ENCODE measurements around the gene ACP1.
"Not testable (repeated sequence)": the region's sequence is repeated elsewhere in the genome, so short reads cannot be mapped to it uniquely, and the experiment has no call there.

ACP1 gene

DNA sequence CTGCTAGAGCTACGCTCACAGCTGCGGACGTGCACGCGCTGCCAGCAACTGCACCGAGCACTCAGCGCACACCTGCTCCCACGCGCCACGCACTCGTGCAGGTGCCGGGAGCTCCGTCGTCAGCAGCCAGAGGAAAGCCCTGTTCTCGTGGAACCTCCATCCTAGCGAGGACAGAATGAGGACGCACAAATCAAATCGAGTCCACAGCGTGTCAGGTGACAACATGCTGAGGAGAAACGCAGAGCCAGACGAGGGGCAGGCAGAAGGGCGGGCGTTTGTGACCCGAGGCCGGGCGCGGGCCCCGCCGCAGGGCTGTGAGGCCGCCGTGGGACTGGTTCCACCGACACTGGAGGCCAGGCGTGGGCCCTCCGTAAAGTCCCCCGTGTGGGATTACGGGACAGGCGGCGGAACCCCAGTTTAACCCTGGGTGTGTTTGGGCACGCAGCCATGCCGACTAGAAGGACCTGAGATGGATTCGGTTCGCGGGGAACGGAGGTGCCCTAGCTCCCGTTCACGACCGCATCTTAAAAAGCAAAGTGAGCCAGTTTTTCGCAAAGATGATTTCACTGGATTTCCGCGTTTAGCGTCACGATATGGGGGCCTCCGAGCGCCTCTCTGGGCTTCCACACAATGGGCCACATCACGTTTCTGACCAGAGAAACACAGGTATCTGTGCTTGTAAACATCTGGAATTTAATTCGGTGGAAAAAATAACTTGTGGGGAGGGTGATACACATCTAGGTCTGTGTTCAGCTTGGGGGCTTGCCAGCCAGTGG, 50.0 kb downstream of the ACP1 start:
- Histone ChIP-seq H3K4me1 (ENCODE audit: control insufficient read depth, insufficient read depth, low read length) (peaks cover 20% of the 10 kb centered on the region), H3K4me3 (ENCODE audit: low read depth, low read length) (no peak overlapping the region), H3K36me3 (ENCODE audit: control insufficient read depth, insufficient read depth, low read length) (no peaks in the 10 kb centered on the region), H3K9ac (ENCODE audit: low read length) (no peak overlapping the region), H3K9me3 (ENCODE audit: control insufficient read depth, insufficient read depth, low read depth, low read length) (no peaks in the 10 kb centered on the region), H3K27me3 (ENCODE audit: control insufficient read depth, insufficient read depth, low read length) (no peaks in the 10 kb centered on the region), H3K27ac (ENCODE audit: low read depth, low read length) (no peak overlapping the region)

DNA sequence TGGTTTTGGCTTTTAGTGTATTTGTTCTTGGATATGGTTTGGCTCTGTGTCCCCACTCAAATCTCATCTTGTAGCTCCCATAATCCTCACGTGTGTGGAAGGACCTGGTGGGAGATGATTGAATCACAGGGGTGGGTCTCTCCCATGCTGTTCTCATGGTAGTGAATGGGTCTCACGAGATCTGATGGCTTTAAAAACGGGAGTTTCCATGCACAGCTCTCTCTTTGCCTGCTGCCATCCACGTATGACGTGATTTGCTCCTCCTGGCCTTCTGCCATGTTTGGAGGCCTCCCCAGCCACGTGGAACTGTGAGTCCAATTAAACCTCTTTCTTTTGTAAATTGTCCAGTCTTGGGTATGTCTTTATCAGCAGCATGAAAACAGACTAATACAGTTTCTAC, 51.2 kb downstream of the ACP1 start:
- H3K4me3 ChIP-seq (ENCODE audit: low read depth, low read length); H3K36me3 ChIP-seq (ENCODE audit: control insufficient read depth, insufficient read depth, low read length); H3K9me3 ChIP-seq (ENCODE audit: control insufficient read depth, insufficient read depth, low read depth, low read length); H3K27ac ChIP-seq (ENCODE audit: low read depth, low read length); H3K9ac ChIP-seq (ENCODE audit: low read length); H3K27me3 ChIP-seq (ENCODE audit: control insufficient read depth, insufficient read depth, low read length): not testable (repeated sequence)
- peaks cover 14% of the 10 kb centered on the region for H3K4me1 ChIP-seq (ENCODE audit: control insufficient read depth, insufficient read depth, low read length)

DNA sequence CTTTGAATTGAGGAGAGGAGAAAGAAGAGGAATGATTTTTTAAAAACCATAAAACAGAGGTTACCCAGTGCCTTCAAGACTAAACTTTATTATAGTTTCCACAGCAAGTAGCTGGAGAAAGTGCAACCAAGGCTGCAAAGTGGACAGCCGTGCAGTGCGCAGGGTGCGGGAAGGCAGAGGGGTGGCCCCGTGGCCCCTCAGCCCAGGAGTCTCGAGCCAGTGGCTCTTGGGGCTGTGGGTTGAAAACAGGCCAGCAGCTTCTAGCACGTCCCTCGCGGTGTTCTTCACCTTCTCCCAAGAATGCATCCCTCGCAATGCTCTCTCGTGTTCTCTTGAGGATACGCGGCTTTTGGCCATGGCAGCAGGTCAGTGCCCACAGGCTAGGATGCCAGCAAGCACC, 51.6 kb downstream of the ACP1 start:
- Histone ChIP-seq H3K9me3 (ENCODE audit: control insufficient read depth, insufficient read depth, low read depth, low read length) (no peaks in the 10 kb centered on the region), H3K27me3 (ENCODE audit: control insufficient read depth, insufficient read depth, low read length) (no peaks in the 10 kb centered on the region), H3K36me3 (ENCODE audit: control insufficient read depth, insufficient read depth, low read length) (no peaks in the 10 kb centered on the region), H3K9ac (ENCODE audit: low read length) (no peak overlapping the region), H3K4me1 (ENCODE audit: control insufficient read depth, insufficient read depth, low read length) (peaks cover 14% of the 10 kb centered on the region), H3K27ac (ENCODE audit: low read depth, low read length) (no peak overlapping the region), H3K4me3 (ENCODE audit: low read depth, low read length) (no peak overlapping the region)

DNA sequence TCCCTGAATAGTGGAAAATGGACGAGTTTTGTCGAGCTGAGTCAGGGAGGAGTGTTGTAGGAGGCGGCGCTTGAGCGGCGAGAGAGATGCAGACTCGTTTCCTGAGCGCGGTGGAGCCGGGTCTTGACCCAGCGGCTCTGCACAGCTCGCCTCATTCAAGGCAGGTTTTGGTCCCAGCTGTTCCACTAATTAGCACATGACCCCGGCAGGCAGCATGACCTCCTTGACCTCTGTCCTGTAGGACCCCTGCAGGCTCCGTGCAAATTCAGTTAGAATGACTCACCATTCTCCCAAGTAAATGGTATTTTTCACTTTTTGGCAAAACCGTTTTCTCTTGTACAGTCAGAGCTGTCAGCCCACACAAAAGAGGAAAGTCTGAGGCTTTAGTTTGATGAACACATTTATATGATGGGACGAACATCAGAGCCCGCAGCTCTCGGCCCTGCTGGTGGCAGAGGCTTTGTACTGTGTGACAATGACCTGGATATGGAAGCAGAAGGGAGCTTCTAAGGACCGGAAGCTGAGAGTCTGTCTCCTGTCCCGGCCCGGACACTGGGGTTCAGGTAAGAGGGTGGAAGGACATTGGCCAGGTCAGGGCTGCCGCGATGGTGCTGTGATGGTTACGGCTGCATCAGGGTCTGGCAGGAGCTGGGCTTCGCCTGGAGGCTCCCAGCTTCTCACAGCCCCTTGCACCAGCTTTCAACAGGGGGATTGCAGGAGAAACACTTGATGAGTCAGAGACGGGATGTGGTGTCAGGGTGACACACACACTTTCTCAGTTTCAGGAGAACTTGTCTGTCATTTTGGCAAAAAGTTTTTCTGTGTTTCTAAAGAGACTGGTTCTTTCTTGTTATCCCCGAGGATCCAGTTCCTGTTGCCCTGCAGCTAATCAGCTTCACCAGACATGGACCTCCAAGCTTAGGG, 53.0 kb downstream of the ACP1 start:
- Histone ChIP-seq H3K9me3 (ENCODE audit: control insufficient read depth, insufficient read depth, low read depth, low read length) (no peaks in the 10 kb centered on the region), H3K36me3 (ENCODE audit: control insufficient read depth, insufficient read depth, low read length) (no peaks in the 10 kb centered on the region), H3K4me3 (ENCODE audit: low read depth, low read length) (no peak overlapping the region; the same call in 1 of the 2 replicates), H3K27me3 (ENCODE audit: control insufficient read depth, insufficient read depth, low read length) (no peaks in the 10 kb centered on the region), H3K27ac (ENCODE audit: low read depth, low read length) (no peak overlapping the region; the same call in 1 of the 2 replicates), H3K9ac (ENCODE audit: low read length) (peak overlapping the region; percentile 40), H3K4me1 (ENCODE audit: control insufficient read depth, insufficient read depth, low read length) (peaks cover 14% of the 10 kb centered on the region)

DNA sequence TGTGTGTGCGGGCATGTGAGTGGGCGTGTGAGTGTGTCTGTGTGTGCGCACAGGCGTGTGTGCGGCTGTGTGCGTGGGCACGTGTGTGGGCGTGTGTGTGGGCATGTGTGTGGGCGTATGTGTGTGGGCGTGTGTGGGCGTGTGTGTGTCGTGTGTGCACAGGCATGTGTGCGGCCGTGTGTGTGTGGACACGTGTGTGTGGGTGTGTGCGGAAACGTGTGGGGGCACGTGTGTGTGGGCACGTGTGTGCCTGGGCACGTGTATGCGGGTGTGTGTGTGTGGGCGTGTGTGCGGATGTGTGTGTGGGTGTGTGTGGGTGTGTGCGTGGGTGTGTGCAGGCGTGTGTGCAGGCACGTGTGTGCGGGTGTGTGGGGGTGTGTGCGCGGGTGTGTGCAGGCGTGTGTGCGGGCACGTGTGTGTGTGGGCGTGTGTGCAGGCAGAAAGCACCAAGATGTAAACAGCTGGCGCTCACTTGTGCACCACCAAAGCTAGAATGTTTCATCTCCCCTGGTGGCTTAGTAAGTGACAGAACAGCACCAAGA, 54.4 kb downstream of the ACP1 start:
- no peaks in the 10 kb centered on the region for H3K9me3 ChIP-seq (ENCODE audit: control insufficient read depth, insufficient read depth, low read depth, low read length)
- H3K36me3 ChIP-seq (ENCODE audit: control insufficient read depth, insufficient read depth, low read length): no peaks in the 10 kb centered on the region

DNA sequence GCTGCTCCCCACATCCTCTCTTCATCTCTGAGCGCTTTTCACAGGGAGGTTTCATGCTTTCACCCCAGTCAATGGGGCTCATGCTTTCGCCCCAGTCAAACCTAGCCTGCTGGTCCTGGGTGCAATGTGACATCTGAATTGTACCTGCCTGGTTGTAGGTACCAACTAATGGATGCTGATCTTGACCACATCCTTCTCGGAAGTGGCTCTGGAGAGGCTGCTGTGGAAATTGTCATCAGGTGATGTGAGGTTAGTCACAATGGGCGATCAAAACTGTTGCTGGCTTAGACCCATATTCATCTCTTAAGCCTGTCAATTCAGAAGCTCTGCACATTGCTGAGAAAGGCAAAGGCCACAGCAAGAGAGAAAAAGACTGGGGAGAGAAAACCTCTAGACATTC, 55.8 kb downstream of the ACP1 start:
- H3K36me3 ChIP-seq (ENCODE audit: control insufficient read depth, insufficient read depth, low read length): no peaks in the 10 kb centered on the region
- no peak overlapping the region for H3K9ac ChIP-seq (ENCODE audit: low read length)
- no peak overlapping the region for H3K4me3 ChIP-seq (ENCODE audit: low read depth, low read length)
- peaks cover 14% of the 10 kb centered on the region for H3K4me1 ChIP-seq (ENCODE audit: control insufficient read depth, insufficient read depth, low read length)
- no peaks in the 10 kb centered on the region for H3K27me3 ChIP-seq (ENCODE audit: control insufficient read depth, insufficient read depth, low read length)
- H3K27ac ChIP-seq (ENCODE audit: low read depth, low read length): no peak overlapping the region
- no peaks in the 10 kb centered on the region for H3K9me3 ChIP-seq (ENCODE audit: control insufficient read depth, insufficient read depth, low read depth, low read length)

More for the DNA sequence above, 54.4 kb downstream of the ACP1 start:
- H3K27ac ChIP-seq (ENCODE audit: low read depth, low read length): no peak overlapping the region
- no peaks in the 10 kb centered on the region for H3K27me3 ChIP-seq (ENCODE audit: control insufficient read depth, insufficient read depth, low read length)
- no peak overlapping the region for H3K4me3 ChIP-seq (ENCODE audit: low read depth, low read length)
- H3K9ac ChIP-seq (ENCODE audit: low read length): no peak overlapping the region
- H3K4me1 ChIP-seq (ENCODE audit: control insufficient read depth, insufficient read depth, low read length): peaks cover 14% of the 10 kb centered on the region

DNA sequence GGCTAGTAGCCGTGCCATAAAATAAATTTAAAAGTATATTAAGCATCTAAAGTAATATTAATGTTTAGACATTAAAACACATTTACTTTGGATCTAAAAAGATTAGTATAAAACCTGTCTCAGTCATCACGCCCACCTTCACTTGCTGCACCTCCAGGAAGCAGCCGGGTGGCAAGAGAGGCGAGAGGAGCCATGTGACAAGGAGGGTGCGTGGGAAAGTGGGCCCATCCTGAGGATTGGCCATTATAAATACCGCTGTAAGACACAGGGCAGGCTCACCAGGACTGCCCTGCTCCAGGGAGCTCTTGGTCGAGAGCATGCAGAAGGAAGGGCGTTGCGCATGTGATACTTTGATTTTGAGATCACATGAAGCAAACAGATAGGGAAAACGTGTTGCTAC, 57.6 kb downstream of the ACP1 start:
- H3K36me3 ChIP-seq (ENCODE audit: control insufficient read depth, insufficient read depth, low read length): no peaks in the 10 kb centered on the region
- H3K9ac ChIP-seq (ENCODE audit: low read length): no peak overlapping the region
- no peaks in the 10 kb centered on the region for H3K27me3 ChIP-seq (ENCODE audit: control insufficient read depth, insufficient read depth, low read length)
- H3K4me1 ChIP-seq (ENCODE audit: control insufficient read depth, insufficient read depth, low read length): peaks cover 9% of the 10 kb centered on the region
- no peak overlapping the region for H3K27ac ChIP-seq (ENCODE audit: low read depth, low read length)
- no peak overlapping the region for H3K4me3 ChIP-seq (ENCODE audit: low read depth, low read length)
- no peaks in the 10 kb centered on the region for H3K9me3 ChIP-seq (ENCODE audit: control insufficient read depth, insufficient read depth, low read depth, low read length)

DNA sequence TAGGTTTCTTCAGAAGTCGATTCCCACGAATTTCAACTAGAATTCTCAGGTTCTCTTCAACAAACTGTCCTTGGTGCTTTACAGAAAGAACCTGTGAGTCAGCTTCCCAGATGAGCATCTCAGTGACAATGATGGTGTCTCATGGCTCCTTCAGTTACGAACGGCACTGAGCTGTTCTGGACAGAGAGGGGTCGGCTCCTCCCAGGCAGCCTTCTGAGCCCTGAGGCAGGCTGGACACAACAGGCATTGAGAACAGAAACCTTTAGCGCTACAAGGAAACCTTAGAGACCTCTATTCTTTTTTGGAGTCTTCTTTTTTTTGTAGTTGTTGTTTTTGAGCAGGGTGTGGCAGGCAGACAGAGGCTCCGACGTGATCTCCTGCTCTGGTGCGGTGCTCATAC, 58.3 kb downstream of the ACP1 start:
- no peaks in the 10 kb centered on the region for H3K27me3 ChIP-seq (ENCODE audit: control insufficient read depth, insufficient read depth, low read length)
- H3K4me1 ChIP-seq (ENCODE audit: control insufficient read depth, insufficient read depth, low read length): peaks cover 2% of the 10 kb centered on the region; the same call in 1 of the 2 replicates
- H3K9ac ChIP-seq (ENCODE audit: low read length): no peak overlapping the region
- no peaks in the 10 kb centered on the region; the same call in 1 of the 2 replicates for H3K9me3 ChIP-seq (ENCODE audit: control insufficient read depth, insufficient read depth, low read depth, low read length)
- H3K27ac ChIP-seq (ENCODE audit: low read depth, low read length): no peak overlapping the region
- no peak overlapping the region for H3K4me3 ChIP-seq (ENCODE audit: low read depth, low read length)
- no peaks in the 10 kb centered on the region for H3K36me3 ChIP-seq (ENCODE audit: control insufficient read depth, insufficient read depth, low read length)
